HG03469 (cell line): Measurements from ENCODE around the gene VPS18.

Source experiments
- ATAC-seq: cut with Tn5 transposase; IDR thresholded peaks from one replicate; pipeline ENCODE4 v1.9.1; 2021; ENCODE audit warnings: mild to moderate bottlenecking, moderate library complexity, moderate number of reproducible peaks; ENCODE audit not compliant: unreplicated experiment

Gene VPS18

DNA sequence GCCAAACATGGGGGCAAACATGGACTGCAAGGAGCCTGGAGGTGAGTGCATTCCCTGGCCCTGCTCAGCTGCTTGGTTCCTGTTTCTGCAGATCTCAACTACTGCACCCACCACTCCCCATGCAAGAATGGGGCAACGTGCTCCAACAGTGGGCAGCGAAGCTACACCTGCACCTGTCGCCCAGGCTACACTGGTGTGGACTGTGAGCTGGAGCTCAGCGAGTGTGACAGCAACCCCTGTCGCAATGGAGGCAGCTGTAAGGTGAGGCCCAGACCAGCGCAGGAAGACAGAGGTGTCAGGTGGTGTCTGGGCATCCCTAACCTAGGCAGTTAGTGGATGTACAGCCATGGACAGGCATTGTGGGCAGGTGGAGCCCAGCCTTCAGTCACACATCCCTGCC, 40.2 kb downstream of the VPS18 start:
- ATAC-seq: no peak

DNA sequence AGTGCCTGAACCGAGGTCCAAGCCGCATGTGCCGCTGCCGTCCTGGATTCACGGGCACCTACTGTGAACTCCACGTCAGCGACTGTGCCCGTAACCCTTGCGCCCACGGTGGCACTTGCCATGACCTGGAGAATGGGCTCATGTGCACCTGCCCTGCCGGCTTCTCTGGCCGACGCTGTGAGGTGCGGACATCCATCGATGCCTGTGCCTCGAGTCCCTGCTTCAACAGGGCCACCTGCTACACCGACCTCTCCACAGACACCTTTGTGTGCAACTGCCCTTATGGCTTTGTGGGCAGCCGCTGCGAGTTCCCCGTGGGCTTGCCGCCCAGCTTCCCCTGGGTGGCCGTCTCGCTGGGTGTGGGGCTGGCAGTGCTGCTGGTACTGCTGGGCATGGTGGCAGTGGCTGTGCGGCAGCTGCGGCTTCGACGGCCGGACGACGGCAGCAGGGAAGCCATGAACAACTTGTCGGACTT, 42.0 kb downstream of the VPS18 start:
- ATAC-seq: no peak

DNA sequence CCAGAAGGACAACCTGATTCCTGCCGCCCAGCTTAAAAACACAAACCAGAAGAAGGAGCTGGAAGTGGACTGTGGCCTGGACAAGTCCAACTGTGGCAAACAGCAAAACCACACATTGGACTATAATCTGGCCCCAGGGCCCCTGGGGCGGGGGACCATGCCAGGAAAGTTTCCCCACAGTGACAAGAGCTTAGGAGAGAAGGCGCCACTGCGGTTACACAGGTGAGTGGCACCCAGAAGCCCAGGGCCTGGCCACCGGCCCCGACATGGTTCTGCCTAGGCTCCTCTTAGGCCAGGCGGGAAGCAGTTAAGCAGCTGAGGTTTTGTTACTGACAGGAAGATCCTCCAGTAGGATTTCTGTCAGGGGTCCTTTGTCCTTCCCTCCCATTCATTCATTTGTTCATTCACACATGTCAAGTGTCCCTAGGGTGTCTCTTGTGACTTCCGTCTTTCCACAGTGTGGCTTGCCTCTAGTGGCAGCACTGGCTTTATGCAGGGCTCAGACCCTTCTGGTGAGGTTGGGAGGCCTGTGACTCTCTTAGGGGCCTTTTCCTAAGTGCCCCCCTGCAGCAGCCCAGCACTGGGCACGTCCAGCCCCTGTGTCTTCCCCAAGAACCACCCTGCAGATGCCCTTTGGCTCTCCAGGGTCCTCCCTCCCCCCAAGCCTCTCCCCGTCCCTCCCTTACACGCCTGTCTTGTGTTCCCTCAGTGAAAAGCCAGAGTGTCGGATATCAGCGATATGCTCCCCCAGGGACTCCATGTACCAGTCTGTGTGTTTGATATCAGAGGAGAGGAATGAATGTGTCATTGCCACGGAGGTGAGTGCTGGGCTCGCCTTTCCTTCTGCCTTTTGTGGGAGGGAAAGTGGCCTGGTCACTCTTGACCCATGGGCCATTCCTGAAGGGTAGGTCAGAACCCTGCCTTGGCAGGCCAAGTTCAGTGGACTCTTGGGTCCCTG, 42.7 kb downstream of the VPS18 start:
- ATAC-seq: no peak

DNA sequence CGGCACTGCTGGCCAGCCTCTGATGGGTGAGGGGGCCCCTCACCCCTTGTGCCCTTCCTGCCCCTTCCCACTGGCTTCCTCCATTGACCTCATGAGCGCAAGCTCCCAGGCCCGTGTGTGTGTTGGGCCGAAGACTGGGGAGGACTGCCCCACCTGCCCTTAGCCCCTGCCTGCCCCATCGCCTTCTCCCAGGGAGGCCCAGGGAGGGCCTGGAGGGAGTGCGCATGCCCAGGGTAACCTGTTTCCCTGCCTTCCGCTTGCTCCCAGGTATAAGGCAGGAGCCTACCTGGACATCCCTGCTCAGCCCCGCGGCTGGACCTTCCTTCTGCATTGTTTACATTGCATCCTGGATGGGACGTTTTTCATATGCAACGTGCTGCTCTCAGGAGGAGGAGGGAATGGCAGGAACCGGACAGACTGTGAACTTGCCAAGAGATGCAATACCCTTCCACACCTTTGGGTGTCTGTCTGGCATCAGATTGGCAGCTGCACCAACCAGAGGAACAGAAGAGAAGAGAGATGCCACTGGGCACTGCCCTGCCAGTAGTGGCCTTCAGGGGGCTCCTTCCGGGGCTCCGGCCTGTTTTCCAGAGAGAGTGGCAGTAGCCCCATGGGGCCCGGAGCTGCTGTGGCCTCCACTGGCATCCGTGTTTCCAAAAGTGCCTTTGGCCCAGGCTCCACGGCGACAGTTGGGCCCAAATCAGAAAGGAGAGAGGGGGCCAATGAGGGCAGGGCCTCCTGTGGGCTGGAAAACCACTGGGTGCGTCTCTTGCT, 43.7 kb downstream of the VPS18 start:
- ATAC-seq: no peak

DNA sequence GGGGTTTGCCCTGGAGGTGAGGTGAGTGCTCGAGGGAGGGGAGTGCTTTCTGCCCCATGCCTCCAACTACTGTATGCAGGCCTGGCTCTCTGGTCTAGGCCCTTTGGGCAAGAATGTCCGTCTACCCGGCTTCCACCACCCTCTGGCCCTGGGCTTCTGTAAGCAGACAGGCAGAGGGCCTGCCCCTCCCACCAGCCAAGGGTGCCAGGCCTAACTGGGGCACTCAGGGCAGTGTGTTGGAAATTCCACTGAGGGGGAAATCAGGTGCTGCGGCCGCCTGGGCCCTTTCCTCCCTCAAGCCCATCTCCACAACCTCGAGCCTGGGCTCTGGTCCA, 44.3 kb downstream of the VPS18 start:
- no peak for ATAC-seq

DNA sequence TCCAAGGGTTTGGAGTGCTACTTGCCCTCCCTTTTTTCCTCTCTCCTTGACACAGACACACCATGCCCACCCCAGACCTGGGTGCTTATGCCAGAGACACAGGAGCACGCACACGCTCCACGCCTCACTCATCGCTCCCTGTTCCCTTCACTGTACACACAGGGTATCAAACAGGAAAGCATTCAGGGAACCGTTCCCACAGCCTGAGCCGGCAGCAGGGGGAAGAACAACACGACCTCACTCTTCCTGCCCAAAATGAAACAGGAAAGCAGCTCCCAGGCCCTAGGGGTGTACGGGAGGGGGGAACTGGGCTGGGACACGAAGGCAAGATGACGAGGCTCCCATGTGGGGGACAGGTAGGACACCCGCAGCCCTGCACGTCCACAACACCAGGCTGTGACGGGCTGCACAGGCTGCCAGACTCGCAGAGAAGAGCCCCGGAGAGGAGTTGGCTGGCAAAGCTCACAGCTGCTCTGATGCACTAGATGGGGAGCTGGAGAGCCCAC, 46.1 kb downstream of the VPS18 start:
- no peak for ATAC-seq

DNA sequence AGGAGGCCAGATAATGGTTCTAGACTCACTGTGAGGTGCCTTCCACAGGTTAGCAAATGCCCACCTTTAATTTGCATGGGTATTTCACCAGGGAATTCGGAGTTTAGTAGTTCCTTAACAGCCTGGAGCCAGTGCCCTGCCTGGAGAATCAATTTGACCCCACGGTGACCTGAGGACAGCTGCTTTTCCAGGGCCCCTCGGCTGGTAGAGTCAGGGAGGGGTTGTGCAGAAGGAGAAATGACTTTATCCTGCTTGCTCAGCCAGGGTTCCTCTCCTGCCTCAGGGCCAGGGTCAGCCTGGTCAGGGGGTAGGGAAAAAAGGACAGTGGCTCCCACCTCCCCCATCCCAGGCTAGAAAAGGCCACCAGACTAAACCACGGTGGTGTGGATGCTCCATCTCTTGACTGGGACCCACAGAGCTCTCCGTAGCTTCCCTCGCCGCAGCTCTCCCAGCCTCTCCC, 46.8 kb downstream of the VPS18 start:
- ATAC-seq: no peak

DNA sequence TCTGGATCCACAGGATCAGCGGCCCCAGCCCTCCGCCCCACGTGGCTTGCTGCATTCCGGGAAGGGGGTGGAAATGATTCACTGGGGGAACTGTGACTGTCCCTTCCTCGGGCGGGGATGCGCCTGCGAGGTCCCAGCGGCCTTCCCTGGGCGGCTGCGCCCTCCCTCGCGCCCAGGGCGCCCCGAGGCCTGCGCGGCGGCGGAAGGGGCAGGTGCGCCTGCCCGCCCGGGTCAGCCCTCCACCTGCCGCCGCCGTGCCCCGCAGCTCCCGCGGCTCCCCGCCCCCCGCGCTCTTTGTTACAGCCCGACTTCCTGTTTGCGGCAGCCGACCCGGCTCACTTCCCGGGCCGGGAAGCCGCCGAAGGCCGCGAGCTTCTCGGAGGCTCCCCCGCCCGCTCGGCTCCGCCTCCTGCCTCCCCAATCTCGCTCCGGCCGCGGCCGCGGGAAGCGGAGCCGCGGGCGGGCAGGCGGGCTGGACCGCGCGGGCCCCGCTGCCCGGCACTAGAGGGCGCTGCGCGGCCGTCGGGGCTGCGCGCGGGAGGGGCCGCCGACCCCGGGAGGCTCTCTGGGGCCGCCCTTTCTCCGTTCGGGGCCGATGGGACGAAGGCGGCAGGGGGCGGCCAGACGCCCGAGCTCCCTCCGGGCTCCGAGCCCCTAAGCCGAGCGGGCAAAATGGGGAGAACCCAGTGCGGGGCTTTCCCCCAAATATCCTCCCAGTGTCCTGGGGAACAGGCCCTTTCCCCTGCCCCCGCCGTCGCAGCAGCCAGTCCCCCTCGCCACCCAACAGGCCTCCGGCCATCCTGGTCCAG, 47.5 kb downstream of the VPS18 start:
- ATAC-seq: peak; percentile 57

DNA sequence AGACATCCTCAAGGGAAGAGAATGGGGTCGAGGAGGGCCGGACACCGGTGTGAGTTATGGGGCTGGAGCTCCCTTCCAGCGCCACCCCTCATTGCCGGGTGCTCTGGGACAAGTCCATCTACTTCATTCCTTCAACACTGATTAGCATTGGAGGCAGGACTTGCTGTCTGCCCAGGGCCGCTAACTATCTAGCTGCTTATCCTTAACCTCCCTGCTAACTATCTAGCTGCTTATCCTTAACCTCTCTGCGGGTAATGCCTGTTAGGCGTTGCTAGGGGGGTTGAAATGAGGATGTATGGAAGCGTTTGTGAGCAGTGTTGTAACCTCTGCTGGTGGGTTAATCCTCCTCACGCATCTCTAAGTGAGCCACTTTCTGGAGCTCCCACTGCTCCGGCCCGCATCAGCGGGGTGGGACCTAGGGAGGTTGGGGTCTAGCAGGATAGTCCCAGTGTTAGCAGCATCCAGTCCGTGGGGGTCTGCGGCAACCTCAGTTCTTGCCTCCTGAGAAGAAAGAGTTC, 48.1 kb downstream of the VPS18 start:
- no peak for ATAC-seq

DNA sequence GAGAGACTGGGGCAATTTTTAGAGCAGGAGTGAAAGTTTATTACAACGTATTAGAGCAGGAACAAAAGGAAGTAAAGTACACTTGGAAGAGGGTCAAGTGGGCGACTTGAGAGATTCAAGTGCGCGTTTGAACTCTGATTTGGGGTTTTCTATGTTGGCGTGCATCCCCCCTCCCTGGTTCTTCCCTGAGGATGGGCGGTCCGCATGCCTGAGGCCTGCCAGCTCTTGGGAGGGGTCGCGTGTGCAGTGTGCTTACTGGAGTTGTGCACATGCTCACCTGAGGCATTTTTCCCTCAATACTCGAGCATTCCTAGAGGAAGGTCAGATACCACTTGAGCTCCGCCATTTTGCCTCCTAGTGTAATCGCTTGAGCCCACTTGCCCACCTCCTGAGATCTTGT, 48.6 kb downstream of the VPS18 start:
- ATAC-seq: no peak

GRCh38 chr15:40943764-40944365, 49.6 kb downstream of the VPS18 start:
- ATAC-seq: no peak

- ATAC-seq: no peak
Measured at GRCh38 chr15:40944510-40945296, 50.5 kb downstream of the VPS18 start.

GRCh38 chr15:40948706-40949473, 54.6 kb downstream of the VPS18 start:
- no peak for ATAC-seq

DNA sequence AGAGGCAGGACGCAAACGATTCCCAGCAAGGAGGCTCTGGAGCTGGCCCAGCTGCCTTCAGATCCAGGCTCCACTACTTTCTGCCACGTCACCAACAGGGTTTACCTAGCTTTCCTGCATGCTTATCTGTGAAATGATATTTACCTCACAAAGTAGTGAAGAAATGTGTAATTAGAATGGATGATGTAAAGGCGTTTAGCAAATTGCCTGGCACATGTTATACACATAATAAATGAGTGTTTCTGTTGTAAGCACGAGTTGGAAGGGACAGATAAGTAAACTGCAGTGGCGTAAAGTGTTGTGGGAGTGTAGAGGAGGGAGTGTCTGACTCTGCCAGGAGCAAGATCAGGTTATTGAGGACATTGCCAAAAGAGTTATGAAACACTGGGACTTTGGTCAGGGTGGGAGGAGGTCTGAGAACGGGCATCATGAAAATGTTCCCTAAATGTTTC, 55.5 kb downstream of the VPS18 start:
- ATAC-seq: no peak

DNA sequence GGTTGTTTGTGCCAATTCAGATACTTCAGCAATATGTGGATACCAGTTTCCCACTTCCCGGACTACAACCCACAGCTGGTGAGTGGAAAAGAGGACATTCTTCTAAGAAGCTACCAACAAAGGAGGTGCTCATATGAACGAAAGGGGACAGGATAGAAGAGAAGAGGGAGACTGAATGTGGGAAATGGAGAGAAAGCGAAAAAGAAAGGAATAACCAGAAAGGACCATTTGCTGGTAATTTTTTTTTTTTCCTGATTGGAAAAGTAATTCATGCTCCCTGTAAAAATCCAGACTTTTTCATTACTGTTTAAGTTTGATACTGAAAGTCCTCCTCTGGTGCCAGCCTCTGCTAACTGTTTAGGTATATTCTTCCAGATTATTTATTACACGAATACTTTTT, 57.5 kb downstream of the VPS18 start:
- no peak for ATAC-seq

DNA sequence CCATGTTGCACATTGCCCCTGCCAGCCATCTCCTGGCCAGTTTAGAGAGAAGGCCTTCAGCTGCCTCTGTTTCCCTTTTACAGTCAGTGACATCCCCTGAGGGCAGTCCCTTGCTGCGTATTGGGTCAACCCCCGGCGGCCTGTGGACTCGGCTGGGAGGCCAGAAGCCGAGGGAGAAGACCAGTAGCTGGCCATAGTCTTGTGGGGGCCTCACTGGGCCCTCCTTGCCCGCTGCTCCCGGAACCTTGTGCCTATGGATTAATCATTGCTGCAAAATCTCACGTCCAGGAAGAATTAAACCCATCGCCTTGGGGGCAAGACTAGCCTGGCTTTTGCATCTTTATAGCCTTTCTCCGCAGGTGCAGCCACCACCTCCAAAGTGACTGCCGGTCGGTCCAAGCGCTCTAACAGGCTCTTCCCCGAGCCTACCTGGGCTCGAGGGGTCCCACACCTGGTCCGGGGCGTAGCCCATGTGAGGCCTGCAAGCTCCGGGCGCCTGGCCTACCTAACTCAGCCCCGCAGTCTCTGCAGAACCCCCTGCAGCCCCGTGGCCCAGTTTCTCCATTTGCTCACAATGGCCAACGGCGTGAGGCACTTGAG, 58.2 kb downstream of the VPS18 start:
- no peak for ATAC-seq

GRCh38 chr15:40952901-40953712, 58.9 kb downstream of the VPS18 start, which contains the start of gene CHAC1:
CHAC1 (plus strand) TSS chr15:40953471; CDS start chr15:40953584, 113 bp downstream.
- ATAC-seq: peak; percentile 72
